Stomach smooth muscle (tissue), 2 donors: ENCODE results near the gene TH.

ENCODE experiments used
- H3K27ac ChIP-seq: one replicate; pipeline ENCODE4 v1.7.0; 2013; ENCODE audit warnings: mild to moderate bottlenecking, low read length, inconsistent platforms
- H3K27me3 ChIP-seq, 2 donors: one replicate each; pipeline ENCODE4 v1.7.0; 2013; ENCODE audit warnings: low read length in 2 of 2; ENCODE audit not compliant: insufficient read depth in 2 of 2, control insufficient read depth in 1 of 2
- H3K36me3 ChIP-seq, 2 donors: one replicate each; pipeline ENCODE4 v1.7.0; 2013; ENCODE audit warnings: low read length in 2 of 2; ENCODE audit not compliant: control insufficient read depth in 2 of 2, insufficient read depth in 2 of 2
- H3K4me1 ChIP-seq: one replicate; pipeline ENCODE4 v1.7.0; 2013; ENCODE audit warnings: low read length; ENCODE audit not compliant: control insufficient read depth, insufficient read depth
- H3K4me3 ChIP-seq, 2 donors: one replicate each; pipeline ENCODE4 v1.7.0; 2013; ENCODE audit warnings: low read length in 2 of 2
- H3K9ac ChIP-seq, 2 donors: one replicate each; pipeline ENCODE4 v1.7.0; 2013; ENCODE audit warnings: low read length in 2 of 2, mild to moderate bottlenecking in 1 of 2
- H3K9me3 ChIP-seq, 2 donors: one replicate each; pipeline ENCODE4 v1.7.0; 2013; ENCODE audit warnings: low read length in 2 of 2; ENCODE audit not compliant: control insufficient read depth in 2 of 2
- donor health status: healthy.
- donor health status: Pancreatic carcinoma.

Gene TH

DNA sequence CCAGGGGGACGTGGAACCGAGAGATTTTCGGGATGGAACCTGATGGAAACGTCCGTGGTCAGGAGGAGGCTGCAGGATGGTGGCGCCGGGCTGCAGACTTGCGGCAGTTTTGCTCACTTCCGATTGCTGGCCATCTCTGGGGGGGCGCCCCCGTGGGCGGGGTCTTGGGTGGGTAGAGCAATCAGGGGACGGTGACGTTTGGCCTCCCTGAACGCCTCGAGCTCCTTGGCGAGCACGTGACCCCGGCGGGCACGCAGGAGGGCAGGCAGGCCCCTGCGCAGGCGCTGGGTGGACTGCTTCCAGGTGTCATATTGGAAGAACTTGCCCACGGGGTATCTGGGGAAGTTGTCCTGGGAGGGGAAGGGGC, 38.8 kb downstream of the TH start:
- H3K36me3 ChIP-seq = no peaks in the 10 kb centered on the region
- H3K27me3 ChIP-seq = peaks cover 23 to 30% of the 10 kb centered on the region in 2 donors
- peaks cover 8% of the 10 kb centered on the region for H3K4me1 ChIP-seq
- H3K4me3 ChIP-seq = no peak overlapping the region
- no peaks in the 10 kb centered on the region for H3K9me3 ChIP-seq
- H3K27ac ChIP-seq = no peak overlapping the region
- no peak overlapping the region for H3K9ac ChIP-seq

DNA sequence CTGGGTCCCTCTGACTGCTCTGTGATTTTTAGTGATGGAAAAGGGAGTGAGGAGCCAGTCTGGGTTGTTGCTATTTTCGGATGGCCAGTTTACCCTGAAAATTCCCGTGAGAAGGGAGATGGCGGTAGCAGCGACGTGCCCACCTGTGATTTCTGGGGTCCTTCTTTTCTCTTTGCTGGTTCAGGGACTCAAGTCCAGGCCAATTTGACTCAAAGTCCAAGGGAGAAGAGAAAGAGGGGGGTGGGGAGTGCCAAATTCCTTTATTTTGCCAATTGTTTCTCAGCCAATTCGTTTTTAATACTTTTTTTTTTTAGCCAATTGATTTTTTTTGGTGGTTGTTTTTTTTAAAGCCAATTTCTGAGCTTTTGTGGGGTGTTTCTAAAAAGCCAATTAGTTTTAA, 39.4 kb downstream of the TH start:
- H3K27me3 ChIP-seq = peaks cover 17 to 32% of the 10 kb centered on the region in 2 donors

DNA sequence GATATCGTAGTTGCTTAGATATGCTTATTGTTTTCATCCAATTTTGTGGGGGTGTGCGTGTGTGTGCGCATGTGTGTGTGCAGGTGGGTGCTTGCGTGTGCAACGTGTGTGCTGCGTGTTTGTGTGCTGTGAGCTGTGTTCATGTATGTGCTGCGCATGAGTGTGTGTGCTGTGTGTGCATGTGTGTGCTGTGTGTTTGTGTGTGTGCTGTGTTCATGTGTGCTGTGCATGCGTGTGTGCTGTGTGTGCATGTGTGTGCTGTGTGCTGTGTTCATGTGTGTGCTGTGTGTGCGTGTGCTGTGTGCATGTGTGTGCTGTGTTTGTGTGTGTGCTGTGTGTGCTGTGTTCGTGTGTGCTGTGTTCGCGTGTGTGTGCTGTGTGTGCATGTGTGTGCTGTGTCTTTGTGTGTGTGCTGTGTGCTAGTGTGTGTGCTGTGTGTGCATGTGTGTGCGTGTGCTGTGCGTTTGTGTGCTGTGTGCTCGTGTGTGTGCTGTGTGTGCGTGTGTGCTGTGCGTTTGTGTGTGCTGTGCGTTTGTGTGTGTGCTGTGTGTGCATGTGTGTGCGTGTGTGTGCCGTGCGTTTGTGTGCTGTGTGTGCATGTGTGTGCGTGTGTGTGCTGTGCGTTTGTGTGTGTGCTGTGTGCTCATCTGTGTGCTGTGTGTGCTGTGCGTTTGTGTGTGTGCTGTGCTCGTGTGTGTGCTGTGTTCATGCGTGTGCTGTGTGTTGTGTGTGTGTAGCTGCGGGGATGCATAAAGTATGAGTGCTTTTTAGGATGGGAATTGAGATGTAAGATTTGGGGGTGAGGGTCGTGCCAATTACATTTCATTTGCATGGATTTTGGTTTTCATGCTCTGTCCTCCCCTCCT, 40.0 kb downstream of the TH start:
- H3K9me3 ChIP-seq = no peaks in the 10 kb centered on the region
- peaks cover 13 to 32% of the 10 kb centered on the region in 2 donors for H3K27me3 ChIP-seq
- no peaks in the 10 kb centered on the region for H3K36me3 ChIP-seq
- no peak overlapping the region for H3K9ac ChIP-seq
- H3K4me1 ChIP-seq = peaks cover 3% of the 10 kb centered on the region
- H3K27ac ChIP-seq = no peak overlapping the region
- H3K4me3 ChIP-seq = no peak overlapping the region

More for the DNA sequence above, 39.4 kb downstream of the TH start:
- Histone ChIP-seq H3K9me3 (no peaks in the 10 kb centered on the region), H3K4me1 (peaks cover 3% of the 10 kb centered on the region), H3K4me3 (no peak overlapping the region), H3K36me3 (no peaks in the 10 kb centered on the region), H3K27ac (no peak overlapping the region), H3K9ac (no peak overlapping the region)

DNA sequence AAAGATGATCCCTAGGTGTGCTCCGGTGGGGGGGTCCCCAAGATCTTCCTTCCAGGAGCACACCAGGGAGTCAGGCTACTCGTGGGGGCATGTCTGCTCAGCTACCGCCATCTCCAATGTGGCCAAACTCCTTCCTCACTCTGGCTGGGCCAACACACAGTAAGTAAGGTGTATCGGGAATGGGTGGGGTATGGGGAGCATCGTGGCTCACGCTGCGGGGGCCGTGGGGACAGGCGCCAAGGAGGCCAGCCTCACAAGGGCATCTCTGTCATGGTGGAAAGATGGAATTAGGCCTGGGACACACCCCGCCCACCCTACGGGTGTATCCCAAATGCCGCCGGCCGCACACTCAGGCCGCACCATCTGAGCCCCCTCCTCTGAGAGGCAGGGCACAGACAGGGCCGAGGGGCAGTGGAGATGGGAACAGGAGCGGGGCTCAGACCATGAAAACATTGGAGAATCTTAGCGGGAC, 40.7 kb downstream of the TH start:
- H3K27ac ChIP-seq = no peak overlapping the region
- peaks cover 12 to 26% of the 10 kb centered on the region in 2 donors for H3K27me3 ChIP-seq
- peaks cover 3% of the 10 kb centered on the region for H3K4me1 ChIP-seq
- H3K9ac ChIP-seq = no peak overlapping the region
- no peaks in the 10 kb centered on the region for H3K36me3 ChIP-seq
- no peaks in the 10 kb centered on the region for H3K9me3 ChIP-seq
- no peak overlapping the region for H3K4me3 ChIP-seq

DNA sequence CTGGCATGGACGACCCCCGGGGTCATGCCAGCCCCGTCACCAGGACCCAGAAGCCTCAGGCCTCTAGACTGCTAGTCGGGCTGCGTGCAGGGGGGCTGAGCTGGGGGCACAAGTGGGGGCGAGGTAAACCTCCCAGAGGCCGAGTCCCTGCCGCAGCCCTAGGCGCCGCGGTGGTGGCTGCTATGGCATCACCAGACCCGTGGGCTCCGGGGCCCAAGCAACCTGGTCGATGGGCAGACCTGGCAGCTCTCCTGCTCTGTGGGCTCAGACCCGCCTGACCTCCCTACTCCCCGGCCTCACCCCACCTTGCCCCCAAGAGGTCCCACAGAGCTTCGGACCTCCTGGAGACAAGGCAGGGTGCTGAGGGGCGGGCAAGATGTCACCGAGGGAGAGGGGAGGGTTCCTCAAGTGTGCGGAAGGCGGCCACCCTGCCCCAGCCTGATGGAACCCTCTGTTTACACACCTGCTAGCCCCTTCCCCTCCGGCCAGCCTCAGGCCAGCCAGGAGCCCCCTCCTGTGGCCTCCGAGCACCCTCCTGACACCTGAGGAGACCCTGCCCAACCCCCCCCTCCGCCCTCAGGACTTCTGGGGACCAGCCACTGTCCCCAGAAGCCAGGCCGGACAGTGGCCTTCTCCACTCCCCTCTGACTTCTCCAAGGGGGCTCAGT, 41.8 kb downstream of the TH start:
- Histone ChIP-seq H3K9me3 (no peaks in the 10 kb centered on the region), H3K27me3 (peaks cover 12 to 21% of the 10 kb centered on the region in 2 donors), H3K36me3 (no peaks in the 10 kb centered on the region), H3K27ac (no peak overlapping the region), H3K4me3 (no peak overlapping the region), H3K4me1 (peaks cover under 1% of the 10 kb centered on the region), H3K9ac (no peak overlapping the region)

DNA sequence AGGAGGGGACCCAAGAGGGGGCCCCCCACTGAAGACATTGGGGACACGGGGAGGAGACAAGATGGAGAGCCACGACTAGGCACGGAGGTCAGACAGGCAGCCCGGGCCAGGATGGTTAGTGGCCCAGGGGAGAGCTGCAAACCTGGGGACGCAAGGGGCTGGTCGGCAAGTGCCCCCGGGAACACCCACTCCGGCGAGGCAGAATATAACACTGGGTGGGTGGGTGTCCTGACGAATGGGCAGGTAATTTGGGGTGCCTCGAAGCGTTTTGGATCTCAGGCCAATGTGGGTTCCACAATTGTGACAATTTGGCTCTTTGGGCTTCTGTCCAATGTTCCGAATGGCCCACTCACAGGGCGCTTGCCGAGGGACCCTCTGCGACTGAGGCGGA, 42.3 kb downstream of the TH start:
- peaks cover 11 to 20% of the 10 kb centered on the region in 2 donors for H3K27me3 ChIP-seq

DNA sequence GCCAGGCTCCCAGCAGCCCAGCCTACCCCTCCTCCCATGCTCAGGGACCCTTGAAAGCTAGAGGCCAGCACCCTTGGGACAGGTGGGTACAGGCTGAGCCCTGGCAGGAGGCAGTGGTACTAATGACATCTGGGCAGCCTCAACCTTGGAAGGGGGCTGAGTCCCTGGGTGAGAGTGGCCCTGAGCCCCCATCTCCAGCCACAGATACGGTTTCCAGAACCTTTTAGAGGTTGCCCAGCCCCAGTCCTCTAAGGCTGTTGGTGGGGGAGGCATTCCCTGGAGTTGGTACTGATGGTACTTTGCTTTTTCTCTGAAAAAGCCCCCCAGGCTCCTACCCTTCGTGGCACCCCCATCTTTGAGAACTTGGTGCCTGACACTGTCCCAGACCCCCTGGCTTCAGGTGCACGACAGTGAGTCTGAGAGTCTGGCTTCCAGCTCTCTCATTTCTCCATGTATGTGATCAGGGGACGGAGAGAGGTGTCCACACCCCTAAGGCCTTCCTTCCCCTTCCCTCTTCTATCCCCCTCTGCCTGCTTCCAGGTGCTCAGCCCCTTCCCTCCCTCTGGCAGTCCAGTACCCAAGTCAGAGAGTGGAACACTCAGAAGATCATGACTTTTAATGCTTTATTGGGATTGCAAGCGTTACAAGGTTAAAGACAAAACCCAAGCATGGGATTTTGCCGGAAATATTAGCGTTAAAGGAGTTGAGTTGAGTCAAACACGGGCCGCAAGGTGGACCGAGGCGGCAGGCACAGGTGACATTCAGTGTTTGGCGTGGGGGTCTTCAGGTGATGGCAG, 42.9 kb downstream of the TH start:
- no peak overlapping the region for H3K9ac ChIP-seq
- no peaks in the 10 kb centered on the region for H3K36me3 ChIP-seq
- no peak overlapping the region for H3K27ac ChIP-seq
- H3K4me1 ChIP-seq = no peaks in the 10 kb centered on the region
- peaks cover 5 to 19% of the 10 kb centered on the region in 2 donors for H3K27me3 ChIP-seq
- no peak overlapping the region for H3K4me3 ChIP-seq
- H3K9me3 ChIP-seq = no peaks in the 10 kb centered on the region

More for the DNA sequence above, 42.3 kb downstream of the TH start:
- no peak overlapping the region for H3K4me3 ChIP-seq
- H3K9ac ChIP-seq = no peak overlapping the region
- no peaks in the 10 kb centered on the region for H3K4me1 ChIP-seq
- H3K27ac ChIP-seq = no peak overlapping the region
- no peaks in the 10 kb centered on the region for H3K9me3 ChIP-seq
- no peaks in the 10 kb centered on the region for H3K36me3 ChIP-seq

DNA sequence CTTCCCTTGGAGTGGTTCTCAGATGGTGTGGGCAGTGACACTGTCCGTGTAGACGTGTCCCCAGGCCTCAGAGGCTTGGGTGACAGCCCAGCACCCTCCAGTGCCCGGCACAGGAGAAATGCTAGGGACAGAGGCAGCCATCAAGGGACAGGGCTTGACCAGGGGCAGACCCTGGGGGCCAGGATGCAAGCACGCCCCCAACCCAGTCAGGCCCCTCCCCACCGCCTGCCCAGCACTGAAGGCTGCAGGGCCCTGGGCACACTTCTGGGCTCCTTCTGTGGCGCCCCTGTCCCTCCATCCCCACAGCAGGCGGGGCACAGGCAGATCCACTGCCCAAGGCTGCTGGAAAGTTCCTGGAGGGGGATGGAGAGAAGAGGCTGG, 43.5 kb downstream of the TH start:
- peaks cover 3 to 15% of the 10 kb centered on the region in 2 donors for H3K27me3 ChIP-seq
- H3K4me1 ChIP-seq = no peaks in the 10 kb centered on the region
- H3K27ac ChIP-seq = no peak overlapping the region
- no peaks in the 10 kb centered on the region for H3K36me3 ChIP-seq
- H3K9me3 ChIP-seq = no peaks in the 10 kb centered on the region
- H3K9ac ChIP-seq = no peak overlapping the region
- H3K4me3 ChIP-seq = no peak overlapping the region

DNA sequence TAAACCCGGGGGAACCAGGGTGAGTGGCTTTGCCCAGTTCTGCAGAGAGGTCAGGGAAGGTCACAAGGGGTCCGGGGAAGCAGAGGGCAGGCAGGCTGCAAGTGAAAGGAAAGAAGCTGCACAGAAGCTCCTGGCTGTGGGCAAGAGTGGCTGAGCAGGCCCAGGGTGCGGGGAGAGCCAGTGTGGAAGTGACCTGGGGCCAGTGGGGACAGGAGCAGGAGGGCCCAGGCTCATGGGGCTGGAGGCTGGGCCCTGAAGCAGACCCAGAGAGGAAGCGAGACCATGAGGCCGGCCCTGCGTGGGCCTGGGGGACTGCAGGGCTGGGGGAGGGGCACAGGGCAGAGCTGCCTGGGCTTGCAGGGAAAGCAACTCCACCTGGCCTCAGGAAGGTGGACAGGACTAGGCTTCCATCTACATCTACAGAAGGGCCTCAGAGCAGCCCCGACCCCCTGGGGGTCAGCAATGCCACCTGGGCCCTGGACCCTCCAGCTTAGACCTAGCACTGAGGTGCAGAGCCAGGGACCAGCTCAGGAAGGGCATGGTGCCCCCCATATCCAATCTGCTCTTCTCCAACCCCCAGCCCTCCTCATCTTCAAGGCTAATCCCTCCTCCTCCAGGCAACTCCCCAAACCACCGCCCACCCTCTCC, 44.0 kb downstream of the TH start:
- no peaks in the 10 kb centered on the region for H3K4me1 ChIP-seq
- H3K27me3 ChIP-seq = peaks cover 7 to 14% of the 10 kb centered on the region in 2 donors
- H3K9ac ChIP-seq = no peak overlapping the region
- H3K4me3 ChIP-seq = no peak overlapping the region
- H3K36me3 ChIP-seq = no peaks in the 10 kb centered on the region
- H3K27ac ChIP-seq = no peak overlapping the region
- H3K9me3 ChIP-seq = no peaks in the 10 kb centered on the region

DNA sequence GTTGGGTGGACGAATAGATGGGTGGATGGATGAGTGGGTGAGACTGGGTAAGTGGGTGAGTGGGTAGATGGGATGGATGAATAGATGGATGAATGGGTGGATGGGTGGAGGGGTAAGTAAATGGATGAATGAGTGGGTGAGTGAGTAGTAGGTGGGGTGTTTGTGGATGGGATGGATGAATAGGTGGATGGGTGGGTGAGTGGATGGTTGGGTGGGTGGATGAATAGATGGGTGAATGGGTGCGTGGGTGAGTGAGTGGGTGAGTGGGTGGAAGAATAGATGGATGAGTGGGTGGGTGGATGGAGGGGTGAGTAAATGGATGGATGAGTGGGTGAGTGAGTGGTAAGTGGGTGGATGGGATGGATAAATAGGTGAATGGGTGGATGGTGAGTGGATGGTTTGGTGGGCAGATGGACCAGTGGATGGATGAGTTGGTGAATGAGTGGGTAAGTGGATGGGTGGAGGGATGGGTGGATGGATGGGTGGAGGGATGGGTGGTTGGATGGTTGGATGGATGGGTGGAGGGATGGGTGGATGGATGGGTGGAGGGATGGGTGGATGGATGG, 45.0 kb downstream of the TH start:
- Histone ChIP-seq H3K4me1 (no peaks in the 10 kb centered on the region), H3K36me3 (no peaks in the 10 kb centered on the region), H3K27ac (no peak overlapping the region), H3K9me3 (no peaks in the 10 kb centered on the region), H3K27me3 (peaks cover 9 to 17% of the 10 kb centered on the region in 2 donors), H3K4me3 (no peak overlapping the region), H3K9ac (no peak overlapping the region)
